ENCODE measurements around the gene SLC27A1. TPM values are rescaled to one million over a fixed set of nuclear protein-coding genes. Genes with fewer than 3 reads are reported as not detected.

The SLC27A1 gene
- total and polyA plus RNA-seq, 2 donors (not counting 3 experiments of a cell fraction or from before 2014, with no cell fraction given): 10.4 to 13.5 TPM

DNA sequence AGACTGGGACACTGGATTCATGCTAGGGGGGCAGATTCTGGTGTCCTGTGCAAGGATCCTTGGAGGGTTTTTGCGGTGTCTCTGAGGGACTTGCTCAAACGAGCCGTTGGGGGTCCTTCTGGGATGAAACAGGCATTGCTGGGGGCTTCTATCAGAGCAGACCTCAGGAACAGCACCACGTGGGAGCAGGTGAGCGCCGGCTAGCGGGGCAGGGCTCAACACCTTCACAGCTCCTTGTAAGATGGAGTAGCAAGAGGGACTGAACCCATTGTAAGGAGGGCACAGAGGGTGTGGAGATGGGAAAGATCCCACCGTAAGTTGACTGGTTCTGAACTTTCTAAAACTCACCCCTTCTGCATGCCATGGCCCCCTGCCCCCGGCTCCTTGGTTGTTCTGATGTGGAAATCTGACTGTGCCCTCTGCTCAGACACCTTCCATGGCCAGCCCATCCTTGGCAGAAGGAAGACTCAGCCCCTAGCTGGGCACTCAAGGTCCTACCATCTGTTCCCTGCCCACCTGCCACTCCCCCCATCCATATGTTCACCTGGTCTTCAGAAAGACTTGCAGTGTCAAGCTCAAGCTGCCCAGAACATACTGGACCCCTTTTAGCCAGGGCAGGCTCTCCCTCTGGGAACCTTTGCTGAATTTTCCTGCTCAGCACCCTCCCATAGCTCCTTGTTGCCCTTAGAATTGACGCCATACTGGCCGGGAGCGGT, 1.2 kb downstream of the SLC27A1 start:
- intact Hi-C loops (cut with micrococcal nuclease) (loop anchor here (2.0 kb wide), 2 partner anchors 17 to 53 kb away; no protein-coding TSS in a partner anchor), dilution Hi-C loops (cut with MboI; ENCODE audit: extremely low pct_ligation_motif_present, low sequenced_read_pairs) (no loop called here)
- H3K4me1 ChIP-seq (ENCODE audit: control insufficient read depth, extremely low read depth, insufficient read depth, low read length): peaks cover 11% of the 10 kb centered on the region
- H3K9me3 ChIP-seq (replicated peaks; ENCODE audit: control insufficient read depth, insufficient read depth, low read length): no peaks in the 10 kb centered on the region
- no peaks in the 10 kb centered on the region for H4K20me1 ChIP-seq (replicated peaks; ENCODE audit: control insufficient read depth, extremely low read depth, insufficient read depth, low read length)
- no peaks in the 10 kb centered on the region for H3K9me1 ChIP-seq (replicated peaks; ENCODE audit: control insufficient read depth, extremely low read depth, insufficient read depth, low read length)
- no peaks in the 10 kb centered on the region for H3K27me3 ChIP-seq (ENCODE audit: control insufficient read depth in 2 of 2, insufficient read depth in 2 of 2, low read length in 2 of 2)
- POLR2A ChIA-PET: no interaction called here
- TF ChIP-seq EZH2 (IDR thresholded peaks at IDR 0.05; ENCODE audit: borderline replicate concordance, low read depth, low read length, severe bottlenecking) (no peak), JUN (IDR thresholded peaks at IDR 0.05; ENCODE audit: borderline replicate concordance, insufficient read depth, insufficient read length, low read depth) (no peak), POLR2AphosphoS5 (IDR thresholded peaks at IDR 0.05; ENCODE audit: insufficient read depth, low read depth, low read length) (no peak), MYC (IDR thresholded peaks at IDR 0.05; ENCODE audit: low read depth, low read length) (no peak), CTCF (IDR thresholded peaks at IDR 0.05; ENCODE audit: extremely low read depth in 1 of 2, insufficient read depth in 1 of 2, low read depth in 1 of 2, low read length in 2 of 2) (no peak)
- no peaks in the 10 kb centered on the region for H3K36me3 ChIP-seq (ENCODE audit: control insufficient read depth in 2 of 2, extremely low read depth in 1 of 2, insufficient read depth in 2 of 2, low read length in 2 of 2)
- H2AFZ ChIP-seq (ENCODE audit: low read depth, low read length): no peak overlapping the region
- no peaks in the 10 kb centered on the region for H3K79me2 ChIP-seq (ENCODE audit: control insufficient read depth, insufficient read depth, low read length)
- no peak overlapping the region for H3K4me3 ChIP-seq (replicated peaks in 1 of 3; ENCODE audit: insufficient read depth in 1 of 3, low read depth in 1 of 3, low read length in 3 of 3)
- H3K27ac ChIP-seq (ENCODE audit: insufficient read depth, low read depth, low read length): no peak overlapping the region
- CTCF ChIA-PET: interaction anchor here (0.6 to 2.7 kb wide), 4 partner anchors 25 to 126 kb away, joined by 3 to 13 read pairs (median 3); partner anchors contain the start of gene MVB12A
- peak overlapping the region; percentile 49 for H3K9ac ChIP-seq (replicated peaks; ENCODE audit: extremely low read depth, insufficient read depth, low read length)
- FAIRE-seq (no peak), DNase-seq (ENCODE audit: low read depth, low spot score) (no peak)
- H3K4me2 ChIP-seq (ENCODE audit: insufficient read depth, low read length): peak overlapping the region; percentile 59
- BruUV-seq (replicated peaks): no TSS peak

Data from endothelial cell of umbilical vein (primary cell).